GM12878 (cell line): Measurements from ENCODE around the gene RRM2. TPM values are rescaled to one million over a fixed set of nuclear protein-coding genes. Genes with fewer than 3 reads are reported as not detected.
A peak's percentile ranks its signal among the peaks of the same experiment; 100 is the strongest.

Source experiments
- BCL11A ChIP-seq: IDR thresholded peaks from 2 replicates; pipeline ENCODE4 v1.6.1; 2011; ENCODE audit warnings: low read depth, low read length
- BHLHE40 ChIP-seq, 2 experiments: fragments of 450-650 bp in 1 of 2; IDR thresholded peaks; 2 replicates each; pipeline ENCODE4 v1.6.1; 2011 to 2017; ENCODE audit warnings: low read depth in 2 of 2, borderline replicate concordance in 1 of 2, improper control_type of control experiment in 1 of 2, low read length in 1 of 2, mild to moderate bottlenecking in 1 of 2
- BRCA1 ChIP-seq: IDR thresholded peaks from 2 replicates; pipeline ENCODE4 v1.6.1; 2011; ENCODE audit warnings: low read depth, low read length, improper control_type of control experiment
- CBX5 ChIP-seq: sonication (generic); IDR thresholded peaks from 2 replicates; pipeline ENCODE4 v1.6.1; 2016; ENCODE audit warnings: low read depth, moderate library complexity, mild to moderate bottlenecking, inconsistent platforms
- CREM ChIP-seq: IDR thresholded peaks from 2 replicates; pipeline ENCODE4 v1.6.1; 2014; ENCODE audit warnings: antibody characterized with exemption, low read depth
- EGR1 ChIP-seq, 2 experiments: IDR thresholded peaks; 1 replicate in 1 of 2; 2 replicates in 1 of 2; pipeline ENCODE4 v1.6.1; 2011 to 2012; ENCODE audit warnings: low read depth in 2 of 2, low read length in 2 of 2, borderline replicate concordance in 1 of 2, mild to moderate bottlenecking in 1 of 2, moderate library complexity in 1 of 2
- FOXK2 ChIP-seq: fragments of 450-650 bp; IDR thresholded peaks from 2 replicates; pipeline ENCODE4 v1.6.1; 2017; ENCODE audit warnings: mild to moderate bottlenecking, moderate library complexity
- GABPA ChIP-seq: IDR thresholded peaks from 2 replicates; pipeline ENCODE4 v1.6.1; 2014; ENCODE audit warnings: antibody characterized with exemption, low read depth, mild to moderate bottlenecking, inconsistent platforms
- HDAC2 ChIP-seq: fragments of 200-600 bp; sonication (generic); IDR thresholded peaks from 2 replicates; pipeline ENCODE4 v1.6.1; 2017
- HDGF ChIP-seq: fragments of 450-650 bp; IDR thresholded peaks from 2 replicates; pipeline ENCODE4 v1.6.1; 2016; ENCODE audit warnings: antibody characterized with exemption
- JUNB ChIP-seq: IDR thresholded peaks from 2 replicates; pipeline ENCODE4 v1.6.1; 2016; ENCODE audit warnings: antibody characterized with exemption, mild to moderate bottlenecking
- KLF5 ChIP-seq: fragments of 450-650 bp; IDR thresholded peaks from 2 replicates; pipeline ENCODE4 v1.6.1; 2014; ENCODE audit warnings: mild to moderate bottlenecking; ENCODE audit not compliant: partially characterized antibody
- NR2C1 ChIP-seq: fragments of 450-650 bp; IDR thresholded peaks from 2 replicates; pipeline ENCODE4 v1.6.1; 2017; ENCODE audit warnings: antibody characterized with exemption, mild to moderate bottlenecking, moderate library complexity
- PML ChIP-seq: IDR thresholded peaks from 2 replicates; pipeline ENCODE4 v1.6.1; 2012; ENCODE audit warnings: low read length, inconsistent platforms
- SMARCA5 ChIP-seq: fragments of 450-650 bp; IDR thresholded peaks from 2 replicates; pipeline ENCODE4 v1.6.1; 2017; ENCODE audit warnings: mild to moderate bottlenecking
- SPI1 ChIP-seq: IDR thresholded peaks from 2 replicates; pipeline ENCODE4 v1.6.1; 2011; ENCODE audit warnings: low read depth, mild to moderate bottlenecking, low read length, moderate library complexity, borderline replicate concordance; ENCODE audit not compliant: insufficient read depth
- SREBF2 ChIP-seq: IDR thresholded peaks from 2 replicates; pipeline ENCODE4 v1.6.1; 2012; ENCODE audit warnings: mild to moderate bottlenecking, low read length
- TCF3 ChIP-seq: IDR thresholded peaks from 2 replicates; pipeline ENCODE4 v1.6.1; 2012; ENCODE audit warnings: low read depth, mild to moderate bottlenecking, low read length, borderline replicate concordance; ENCODE audit not compliant: insufficient read depth
- TCF7 ChIP-seq: IDR thresholded peaks from 2 replicates; pipeline ENCODE4 v1.6.1; 2014; ENCODE audit warnings: antibody characterized with exemption, borderline replicate concordance
- USF1 ChIP-seq: IDR thresholded peaks from 2 replicates; pipeline ENCODE4 v1.6.1; 2011; ENCODE audit warnings: borderline replicate concordance, low read depth, mild to moderate bottlenecking, moderate library complexity, mixed read lengths, low read length; ENCODE audit not compliant: insufficient read depth; ENCODE audit errors: extremely low read length
- ZNF592 ChIP-seq: fragments of 450-650 bp; IDR thresholded peaks from 2 replicates; pipeline ENCODE4 v1.6.1; 2017; ENCODE audit warnings: mild to moderate bottlenecking, moderate library complexity
- polyA plus RNA-seq, 11 experiments: library from polyadenylated mRNA; depleted of rRNA in 4 of 11; unstranded in 6 of 11; stranded (reverse) in 5 of 11; fragments of >200 nt; fragmentation: Nextera tagmentation in 4 of 11; fragmentation: Illumina TruSeq in 1 of 11; extraction: Ambion mirVana in 4 of 11; extraction: Trizol in 1 of 11; gene quantifications; 1 replicate in 1 of 11; 2 replicates in 10 of 11; pipeline versions ENCODE4 v1.2.1 to v1.2.3, GENCODE V29; 2011 to 2016; ENCODE audit warnings: inconsistent platforms in 2 of 11, missing spikeins in 2 of 11, low read depth in 1 of 11
- total RNA-seq, 4 experiments: library from RNA; depleted of rRNA in 3 of 4; stranded (reverse); fragments of >200 nt in 3 of 4; fragmentation: Illumina TruSeq in 1 of 4; extraction: Trizol in 1 of 4; gene quantifications; 2 replicates each; pipeline versions ENCODE4 v1.2.1 to v1.2.3, GENCODE V29; 2013 to 2021
- TF ChIP-seq, protein P1 (sequence below): fragments of 450-650 bp; IDR thresholded peaks from 2 replicates; pipeline ENCODE4 v1.6.1; 2018; ENCODE audit warnings: mild to moderate bottlenecking, low read depth, moderate library complexity; ENCODE audit not compliant: partially characterized antibody
- TF ChIP-seq, protein P2 (sequence below): IDR thresholded peaks from 2 replicates; pipeline ENCODE4 v1.6.1; 2012; ENCODE audit warnings: low read depth, low read length, improper control_type of control experiment

RRM2 gene
- total and polyA plus RNA-seq, 10 of the 15 experiments (the other 5 are each of a cell fraction or from before 2014, with no cell fraction given): 54.4 to 771 (median 159) TPM

DNA sequence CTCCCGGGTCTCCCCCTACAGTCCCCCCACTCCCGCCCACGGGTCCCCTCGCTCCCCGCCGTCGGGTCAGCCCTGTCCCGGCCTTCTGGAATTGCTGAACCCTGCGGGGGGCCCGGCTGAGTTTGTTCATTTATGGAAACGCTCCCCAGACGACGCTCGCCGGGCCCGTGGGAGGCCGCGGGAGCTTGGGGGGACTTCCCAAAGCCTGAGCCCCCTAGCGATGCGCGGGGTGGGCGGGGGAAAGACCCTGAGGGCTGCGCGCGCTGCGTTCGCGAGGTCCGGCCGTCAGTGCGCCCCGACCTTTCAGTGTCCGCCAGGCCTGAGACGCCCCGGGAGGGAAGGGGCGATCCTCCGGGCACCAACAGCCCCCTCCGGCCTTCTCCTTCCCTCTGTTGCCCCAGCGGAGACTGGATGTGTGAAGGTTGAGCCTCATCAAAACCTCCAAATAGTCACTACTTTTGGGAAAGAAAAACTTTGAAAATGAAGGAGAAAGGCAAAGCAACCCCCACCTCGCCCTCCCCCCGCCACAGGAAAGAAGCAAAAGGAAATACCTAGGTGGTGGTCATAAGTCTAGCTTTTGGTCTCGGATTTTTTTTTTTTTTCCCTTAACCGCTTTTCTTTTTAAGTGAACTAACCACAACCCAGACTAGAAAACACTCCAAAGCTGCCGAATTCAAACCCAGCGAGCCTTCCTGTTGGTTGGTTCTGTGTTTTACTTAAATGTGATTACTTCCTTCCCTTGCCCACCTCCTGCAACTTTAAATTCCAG lies 41.8 kb upstream of the RRM2 start (continued):
- TF ChIP-seq NR2C1: no peak
- no peak for TF ChIP-seq JUNB
- TF ChIP-seq TCF7: peak; percentile 56; the same call in 1 of the 2 replicates
- TF ChIP-seq CBX5: no peak
- TF ChIP-seq, protein P1, sequence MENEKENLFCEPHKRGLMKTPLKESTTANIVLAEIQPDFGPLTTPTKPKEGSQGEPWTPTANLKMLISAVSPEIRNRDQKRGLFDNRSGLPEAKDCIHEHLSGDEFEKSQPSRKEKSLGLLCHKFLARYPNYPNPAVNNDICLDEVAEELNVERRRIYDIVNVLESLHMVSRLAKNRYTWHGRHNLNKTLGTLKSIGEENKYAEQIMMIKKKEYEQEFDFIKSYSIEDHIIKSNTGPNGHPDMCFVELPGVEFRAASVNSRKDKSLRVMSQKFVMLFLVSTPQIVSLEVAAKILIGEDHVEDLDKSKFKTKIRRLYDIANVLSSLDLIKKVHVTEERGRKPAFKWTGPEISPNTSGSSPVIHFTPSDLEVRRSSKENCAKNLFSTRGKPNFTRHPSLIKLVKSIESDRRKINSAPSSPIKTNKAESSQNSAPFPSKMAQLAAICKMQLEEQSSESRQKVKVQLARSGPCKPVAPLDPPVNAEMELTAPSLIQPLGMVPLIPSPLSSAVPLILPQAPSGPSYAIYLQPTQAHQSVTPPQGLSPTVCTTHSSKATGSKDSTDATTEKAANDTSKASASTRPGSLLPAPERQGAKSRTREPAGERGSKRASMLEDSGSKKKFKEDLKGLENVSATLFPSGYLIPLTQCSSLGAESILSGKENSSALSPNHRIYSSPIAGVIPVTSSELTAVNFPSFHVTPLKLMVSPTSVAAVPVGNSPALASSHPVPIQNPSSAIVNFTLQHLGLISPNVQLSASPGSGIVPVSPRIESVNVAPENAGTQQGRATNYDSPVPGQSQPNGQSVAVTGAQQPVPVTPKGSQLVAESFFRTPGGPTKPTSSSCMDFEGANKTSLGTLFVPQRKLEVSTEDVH: no peak
- TF ChIP-seq, protein P2, sequence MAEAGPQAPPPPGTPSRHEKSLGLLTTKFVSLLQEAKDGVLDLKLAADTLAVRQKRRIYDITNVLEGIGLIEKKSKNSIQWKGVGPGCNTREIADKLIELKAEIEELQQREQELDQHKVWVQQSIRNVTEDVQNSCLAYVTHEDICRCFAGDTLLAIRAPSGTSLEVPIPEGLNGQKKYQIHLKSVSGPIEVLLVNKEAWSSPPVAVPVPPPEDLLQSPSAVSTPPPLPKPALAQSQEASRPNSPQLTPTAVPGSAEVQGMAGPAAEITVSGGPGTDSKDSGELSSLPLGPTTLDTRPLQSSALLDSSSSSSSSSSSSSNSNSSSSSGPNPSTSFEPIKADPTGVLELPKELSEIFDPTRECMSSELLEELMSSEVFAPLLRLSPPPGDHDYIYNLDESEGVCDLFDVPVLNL: no peak
- no peak for TF ChIP-seq SMARCA5
- no peak for TF ChIP-seq PML
- TF ChIP-seq EGR1 (IDR thresholded peaks at IDR 0.05; ENCODE audit: borderline replicate concordance in 1 of 2, low read depth in 2 of 2, low read length in 2 of 2): peak in 1 of 2 experiments; percentile 63; a peak in 2 of 3 replicates
- TF ChIP-seq SPI1: no peak
- TF ChIP-seq BRCA1: no peak
- TF ChIP-seq GABPA: no peak
- TF ChIP-seq ZNF592: no peak
- TF ChIP-seq USF1: no peak
- TF ChIP-seq BHLHE40 (IDR thresholded peaks at IDR 0.05; ENCODE audit: borderline replicate concordance in 1 of 2, low read depth in 2 of 2, low read length in 1 of 2): no peak
- no peak; the same call in 1 of the 2 replicates for TF ChIP-seq HDGF
- 0 out of 2 replicates have a peak, but pooled peaks have one; percentile 17 for TF ChIP-seq CREM
- TF ChIP-seq HDAC2: no peak
- no peak for TF ChIP-seq BCL11A
- TF ChIP-seq KLF5: no peak
- no peak for TF ChIP-seq FOXK2
- TF ChIP-seq TCF3: no peak
- no peak for TF ChIP-seq SREBF2
